Eye (tissue), 1 donor: Measurements from ENCODE around the gene MRPL51.
"Not testable (repeated sequence)": the region's sequence is repeated elsewhere in the genome, so short reads cannot be mapped to it uniquely, and the experiment has no call there.

Source experiments
- DNase-seq: peaks from one replicate; pipeline ENCODE4 v3.0.0-alpha.2; 2015

The MRPL51 gene

GRCh38 chr12:6478416-6478815 lies 14.6 kb downstream of the MRPL51 start:
- no peak for DNase-seq

GRCh38 chr12:6477601-6478377 lies 15.3 kb downstream of the MRPL51 start:
- DNase-seq = not testable (repeated sequence)

GRCh38 chr12:6476489-6476888 lies 16.6 kb downstream of the MRPL51 start:
- DNase-seq = no peak

GRCh38 chr12:6475233-6475975 lies 17.7 kb downstream of the MRPL51 start:
- not testable (repeated sequence) for DNase-seq

GRCh38 chr12:6472491-6472890 lies 20.6 kb downstream of the MRPL51 start:
- DNase-seq = no peak

GRCh38 chr12:6471989-6472360 lies 21.1 kb downstream of the MRPL51 start:
- no peak for DNase-seq

- DNase-seq = peak; percentile 99
Measured at GRCh38 chr12:6470375-6471163, 22.5 kb downstream of the MRPL51 start, which contains the start of gene VAMP1. VAMP1 (minus strand) TSS chr12:6470677; CDS start chr12:6470531, 146 bp downstream.

- peak; percentile 42 for DNase-seq
Measured at GRCh38 chr12:6469609-6470374, 23.3 kb downstream of the MRPL51 start.

GRCh38 chr12:6469092-6469491 lies 24.0 kb downstream of the MRPL51 start:
- DNase-seq = no peak

GRCh38 chr12:6468283-6468575 lies 24.8 kb downstream of the MRPL51 start:
- DNase-seq = no peak

GRCh38 chr12:6467571-6468282 lies 25.3 kb downstream of the MRPL51 start:
- not testable (repeated sequence) for DNase-seq

- not testable (repeated sequence) for DNase-seq
Measured at GRCh38 chr12:6466751-6467150, 26.3 kb downstream of the MRPL51 start.

GRCh38 chr12:6466184-6466573 lies 26.9 kb downstream of the MRPL51 start:
- DNase-seq = no peak

- DNase-seq = peak; percentile 89
Measured at GRCh38 chr12:6465467-6466183, 27.4 kb downstream of the MRPL51 start.

GRCh38 chr12:6464531-6464930 lies 28.5 kb downstream of the MRPL51 start:
- no peak for DNase-seq

GRCh38 chr12:6463858-6464257 lies 29.2 kb downstream of the MRPL51 start:
- no peak for DNase-seq

- no peak for DNase-seq
Measured at GRCh38 chr12:6463216-6463615, 29.8 kb downstream of the MRPL51 start.

GRCh38 chr12:6462234-6462995 lies 30.6 kb downstream of the MRPL51 start:
- DNase-seq = no peak

- DNase-seq = no peak
Measured at GRCh38 chr12:6461401-6462233, 31.4 kb downstream of the MRPL51 start.
